NB4 (cell line): Measurements from ENCODE around the gene SND1.

Experiments
- DNase-seq: peaks from one replicate; pipeline ENCODE4 v3.0.0; 2010; ENCODE audit warnings: low read depth
- H3K4me3 ChIP-seq: one replicate; pipeline ENCODE4 v1.5.1; 2011; ENCODE audit warnings: mild to moderate bottlenecking, low read depth, low read length, moderate library complexity
- MYC ChIP-seq: IDR thresholded peaks from 2 replicates; pipeline ENCODE4 v1.6.1; 2011; ENCODE audit warnings: low read depth, low read length
- POLR2A ChIP-seq: IDR thresholded peaks from 2 replicates; pipeline ENCODE4 v1.6.1; 2011; ENCODE audit warnings: mild to moderate bottlenecking; ENCODE audit not compliant: insufficient read length; ENCODE audit errors: extremely low read depth
- TF ChIP-seq, protein P1 (sequence below): IDR thresholded peaks from one replicate; pipeline ENCODE4 v1.5.1; 2012; ENCODE audit warnings: low read depth, low read length
- TF ChIP-seq, protein P2 (sequence below): IDR thresholded peaks from 2 replicates; pipeline ENCODE4 v1.6.1; 2011; ENCODE audit warnings: low read depth, low read length

Gene SND1

GRCh38 chr7:127647636-127648035 is 4.4 kb upstream of the SND1 start:
- no peak for TF ChIP-seq POLR2A
- no peak for TF ChIP-seq MYC
- TF ChIP-seq, protein P1, sequence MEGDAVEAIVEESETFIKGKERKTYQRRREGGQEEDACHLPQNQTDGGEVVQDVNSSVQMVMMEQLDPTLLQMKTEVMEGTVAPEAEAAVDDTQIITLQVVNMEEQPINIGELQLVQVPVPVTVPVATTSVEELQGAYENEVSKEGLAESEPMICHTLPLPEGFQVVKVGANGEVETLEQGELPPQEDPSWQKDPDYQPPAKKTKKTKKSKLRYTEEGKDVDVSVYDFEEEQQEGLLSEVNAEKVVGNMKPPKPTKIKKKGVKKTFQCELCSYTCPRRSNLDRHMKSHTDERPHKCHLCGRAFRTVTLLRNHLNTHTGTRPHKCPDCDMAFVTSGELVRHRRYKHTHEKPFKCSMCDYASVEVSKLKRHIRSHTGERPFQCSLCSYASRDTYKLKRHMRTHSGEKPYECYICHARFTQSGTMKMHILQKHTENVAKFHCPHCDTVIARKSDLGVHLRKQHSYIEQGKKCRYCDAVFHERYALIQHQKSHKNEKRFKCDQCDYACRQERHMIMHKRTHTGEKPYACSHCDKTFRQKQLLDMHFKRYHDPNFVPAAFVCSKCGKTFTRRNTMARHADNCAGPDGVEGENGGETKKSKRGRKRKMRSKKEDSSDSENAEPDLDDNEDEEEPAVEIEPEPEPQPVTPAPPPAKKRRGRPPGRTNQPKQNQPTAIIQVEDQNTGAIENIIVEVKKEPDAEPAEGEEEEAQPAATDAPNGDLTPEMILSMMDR, result no peak
- TF ChIP-seq, protein P2, sequence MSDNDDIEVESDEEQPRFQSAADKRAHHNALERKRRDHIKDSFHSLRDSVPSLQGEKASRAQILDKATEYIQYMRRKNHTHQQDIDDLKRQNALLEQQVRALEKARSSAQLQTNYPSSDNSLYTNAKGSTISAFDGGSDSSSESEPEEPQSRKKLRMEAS, result no peak
- H3K4me3 ChIP-seq, result no peak overlapping the region
- no peak for DNase-seq

DNA sequence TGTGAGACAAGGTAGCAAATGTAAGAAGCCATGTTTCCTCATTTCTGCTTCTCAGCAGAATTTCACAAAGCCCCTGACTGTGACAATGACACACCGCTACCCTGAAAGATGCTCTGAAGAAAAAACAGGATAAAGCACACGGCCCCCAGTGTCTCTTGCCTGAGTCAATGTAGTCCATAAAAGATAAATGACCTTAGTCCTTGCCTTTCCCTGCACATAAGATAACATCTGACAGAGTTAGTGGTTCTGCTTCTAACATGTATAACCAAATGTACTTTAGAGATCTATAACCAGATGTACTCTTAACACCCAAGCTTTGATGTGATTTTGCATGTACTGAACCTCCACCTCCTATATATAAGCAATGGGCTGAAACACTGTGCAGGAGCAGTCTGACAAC is 3.0 kb upstream of the SND1 start:
- no peak overlapping the region for H3K4me3 ChIP-seq
- DNase-seq, result no peak
- TF ChIP-seq MYC (no peak), POLR2A (no peak)
- TF ChIP-seq, protein P1, result no peak
- TF ChIP-seq, protein P2, result no peak

DNA sequence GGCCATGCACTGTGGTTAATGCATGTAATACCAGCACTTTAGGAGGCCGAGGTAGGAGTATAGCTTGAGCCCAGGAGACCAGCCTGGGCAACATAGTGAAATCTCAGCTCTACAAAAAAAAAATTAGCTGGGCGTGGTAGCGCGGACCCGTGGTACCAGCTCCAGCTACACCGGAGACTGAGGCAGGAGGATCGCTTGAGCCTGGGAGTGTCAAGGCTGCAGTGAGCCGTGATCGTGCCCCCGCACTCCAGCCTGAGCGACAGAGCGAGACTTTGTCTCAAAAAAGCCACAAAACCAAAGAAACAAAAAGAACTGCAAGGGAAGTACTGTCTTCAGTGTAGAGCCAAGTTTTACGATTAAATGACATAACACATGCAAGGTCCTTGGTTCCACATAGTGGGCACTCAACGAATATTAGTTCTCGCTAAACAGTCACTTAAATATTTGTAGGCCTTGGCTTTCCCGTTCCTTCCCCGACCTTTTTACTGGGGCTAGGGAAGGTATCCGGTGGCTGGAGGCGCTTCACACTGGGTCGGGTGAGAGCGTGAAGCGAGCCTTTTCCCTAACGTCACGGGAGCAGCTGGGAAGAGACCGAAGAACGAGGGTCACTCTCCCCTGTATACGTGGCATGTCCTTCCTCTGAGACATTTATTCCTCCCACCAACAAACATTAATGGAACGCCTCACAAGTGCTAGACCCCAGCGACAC is 993 bp upstream of the SND1 start:
- peak; percentile 73 for DNase-seq
- TF ChIP-seq, protein P2, result no peak; the same call in 1 of the 2 replicates
- TF ChIP-seq MYC (no peak), POLR2A (no peak)
- TF ChIP-seq, protein P1, result no peak
- peak overlapping the region; percentile 81 for H3K4me3 ChIP-seq

- H3K4me3 ChIP-seq, result peak overlapping the region; percentile 92
- TF ChIP-seq, protein P1, result no peak
- TF ChIP-seq, protein P2, result no peak
- no peak for TF ChIP-seq POLR2A
- no peak; the same call in 1 of the 2 replicates for TF ChIP-seq MYC
- DNase-seq, result peak; percentile 38
These were observed 597 bp downstream of the SND1 start for GRCh38 chr7:127652333-127653248.

GRCh38 chr7:127653396-127653795 is 1.4 kb downstream of the SND1 start:
- peak overlapping the region; percentile 92 for H3K4me3 ChIP-seq
- TF ChIP-seq, protein P2, result no peak
- TF ChIP-seq POLR2A, result no peak
- TF ChIP-seq, protein P1, result no peak
- no peak for TF ChIP-seq MYC

More at GRCh38 chr7:127653396-127653795, 1.4 kb downstream of the SND1 start:
- no peak for DNase-seq
